A673 (cell line): ENCODE results near the gene RABL6. TPM values are rescaled to one million over a fixed set of nuclear protein-coding genes. Genes with fewer than 3 reads are reported as not detected.

Source experiments
- BruUV-seq: library from RNA; stranded (reverse); fragments of 400-500 nt; replicated peaks from 2 replicates; lab custom pipeline; 2021; lab: Mats Ljungman, UMichigan
- CTCF ChIA-PET: fragments of 300-600 bp; sonication (Branson Sonifier 250); formaldehyde crosslinking; loops from one replicate; lab custom pipeline; 2022; ENCODE audit warnings: antibody characterized with exemption; lab: Charles Lee
- POLR2A ChIA-PET: fragments of 300-600 bp; sonication (Branson Sonifier 250); formaldehyde crosslinking; loops from one replicate; lab custom pipeline; 2022; ENCODE audit warnings: antibody characterized with exemption; ENCODE audit not compliant: low non-redundant PET; lab: Charles Lee
- DNase-seq: peaks from one replicate; pipeline ENCODE4 v3.0.0-alpha.2; 2015; ENCODE audit warnings: low spot score
- H3K27ac ChIP-seq: fragments of 200-600 bp; sonication (generic); 2 replicates; pipeline ENCODE4 v1.5.1; 2016; ENCODE audit warnings: mixed run types, low read depth, mild to moderate bottlenecking, mixed read lengths, antibody characterized with exemption, low read length; ENCODE audit not compliant: poor library complexity, severe bottlenecking
- H3K27me3 ChIP-seq: fragments of 200-600 bp; sonication (generic); replicated peaks from 2 replicates; pipeline ENCODE4 v1.6.1; 2017; ENCODE audit warnings: mixed run types, low read depth, mild to moderate bottlenecking, mixed read lengths, antibody characterized with exemption, low read length; ENCODE audit not compliant: insufficient read depth, poor library complexity
- H3K36me3 ChIP-seq: fragments of 200-600 bp; sonication (generic); 2 replicates; pipeline ENCODE4 v1.6.1; 2016; ENCODE audit warnings: mixed run types, mild to moderate bottlenecking, mixed read lengths, antibody characterized with exemption, low read length; ENCODE audit not compliant: insufficient read depth, poor library complexity, severe bottlenecking
- H3K4me1 ChIP-seq: fragments of 200-600 bp; sonication (generic); 2 replicates; pipeline ENCODE4 v1.6.1; 2017; ENCODE audit warnings: mixed run types, mild to moderate bottlenecking, mixed read lengths, antibody characterized with exemption, low read length; ENCODE audit not compliant: insufficient read depth, poor library complexity, severe bottlenecking
- H3K4me3 ChIP-seq: fragments of 200-600 bp; sonication (generic); 2 replicates; pipeline ENCODE4 v1.5.1; 2016; ENCODE audit warnings: low read depth, mixed run types, mild to moderate bottlenecking, mixed read lengths, low read length; ENCODE audit not compliant: poor library complexity, severe bottlenecking
- H3K9me3 ChIP-seq: fragments of 200-600 bp; sonication (generic); 2 replicates; pipeline ENCODE4 v1.6.1; 2016; ENCODE audit warnings: mixed run types, low read depth, mild to moderate bottlenecking, mixed read lengths, antibody characterized with exemption, low read length; ENCODE audit not compliant: poor library complexity, severe bottlenecking
- EZH2 ChIP-seq: fragments of 200-600 bp; sonication (generic); IDR thresholded peaks from 2 replicates; pipeline ENCODE4 v1.6.1; 2017; ENCODE audit warnings: borderline replicate concordance, low read depth, mild to moderate bottlenecking, mixed read lengths, antibody characterized with exemption, low read length; ENCODE audit not compliant: poor library complexity, severe bottlenecking
- intact Hi-C: fragments of 100-400 bp; cut with micrococcal nuclease; formaldehyde crosslinking; loops from one replicate; pipeline ENCODE4 v1.10.0; 2022; ENCODE audit not compliant: unreplicated experiment
- total RNA-seq: library from RNA; stranded (reverse); gene quantifications from 2 replicates; pipeline ENCODE4 v1.2.3, GENCODE V29; 2021
- TF ChIP-seq, protein P1 (sequence below): fragments of 300-800, 200-600 bp; sonication (generic); conservative IDR thresholded peaks from 2 replicates; pipeline ENCODE4 v1.5.1; 2017; ENCODE audit warnings: low read depth, mild to moderate bottlenecking, antibody characterized with exemption, low read length, moderate library complexity, mixed read lengths

Gene RABL6
- total RNA-seq, 1 experiment from 2014 or later: 210 TPM

DNA sequence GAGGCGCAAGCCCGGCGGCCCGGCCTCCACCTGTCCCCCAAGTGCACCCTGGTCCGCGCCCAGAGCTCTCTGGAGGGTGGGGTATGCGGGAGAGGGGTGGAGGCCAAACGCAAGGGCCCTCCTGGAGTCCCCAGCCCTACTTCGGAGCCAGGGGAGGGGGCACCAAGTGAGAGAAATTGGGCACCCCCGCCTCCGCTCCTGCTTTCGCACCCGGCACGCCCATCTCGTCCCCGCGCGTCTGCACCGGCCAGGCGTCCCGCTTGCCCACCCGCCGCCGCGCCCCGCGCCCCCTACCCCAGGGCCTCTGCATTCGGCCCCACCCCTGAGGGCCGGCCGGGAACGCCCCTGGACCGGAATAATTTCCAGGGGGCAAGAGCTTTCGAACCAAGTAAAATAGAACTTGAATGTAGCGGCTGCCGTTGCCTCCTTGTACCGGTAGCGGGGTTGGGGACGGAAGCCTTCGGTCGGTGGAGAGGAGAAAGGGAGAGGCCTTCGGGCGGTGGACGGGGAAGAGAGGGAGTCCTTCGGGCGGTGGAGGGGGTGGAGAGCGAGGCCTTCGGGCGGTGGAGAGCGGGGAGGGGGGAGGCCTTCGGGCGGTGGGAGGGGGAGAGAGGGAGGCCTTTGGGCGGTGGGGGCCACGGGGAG, 40.8 kb downstream of the RABL6 start:
- H3K27ac ChIP-seq: peak overlapping the region; percentile 82
- intact Hi-C loops: no loop called here
- H3K4me1 ChIP-seq: peaks cover 9% of the 10 kb centered on the region
- no peak for TF ChIP-seq EZH2
- TF ChIP-seq, protein P1, sequence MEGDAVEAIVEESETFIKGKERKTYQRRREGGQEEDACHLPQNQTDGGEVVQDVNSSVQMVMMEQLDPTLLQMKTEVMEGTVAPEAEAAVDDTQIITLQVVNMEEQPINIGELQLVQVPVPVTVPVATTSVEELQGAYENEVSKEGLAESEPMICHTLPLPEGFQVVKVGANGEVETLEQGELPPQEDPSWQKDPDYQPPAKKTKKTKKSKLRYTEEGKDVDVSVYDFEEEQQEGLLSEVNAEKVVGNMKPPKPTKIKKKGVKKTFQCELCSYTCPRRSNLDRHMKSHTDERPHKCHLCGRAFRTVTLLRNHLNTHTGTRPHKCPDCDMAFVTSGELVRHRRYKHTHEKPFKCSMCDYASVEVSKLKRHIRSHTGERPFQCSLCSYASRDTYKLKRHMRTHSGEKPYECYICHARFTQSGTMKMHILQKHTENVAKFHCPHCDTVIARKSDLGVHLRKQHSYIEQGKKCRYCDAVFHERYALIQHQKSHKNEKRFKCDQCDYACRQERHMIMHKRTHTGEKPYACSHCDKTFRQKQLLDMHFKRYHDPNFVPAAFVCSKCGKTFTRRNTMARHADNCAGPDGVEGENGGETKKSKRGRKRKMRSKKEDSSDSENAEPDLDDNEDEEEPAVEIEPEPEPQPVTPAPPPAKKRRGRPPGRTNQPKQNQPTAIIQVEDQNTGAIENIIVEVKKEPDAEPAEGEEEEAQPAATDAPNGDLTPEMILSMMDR: no peak
- ChIA-PET POLR2A (no interaction called here), CTCF (interaction anchor here (1.3 kb wide), 1 partner anchor 187 kb away, joined by 4 read pairs; no protein-coding TSS in a partner anchor)
- no peaks in the 10 kb centered on the region for H3K27me3 ChIP-seq
- H3K9me3 ChIP-seq: no peaks in the 10 kb centered on the region
- H3K4me3 ChIP-seq: peak overlapping the region; percentile 78
- BruUV-seq: no TSS peak
- DNase-seq: peak; percentile 73
- no peaks in the 10 kb centered on the region for H3K36me3 ChIP-seq

- Histone ChIP-seq H3K9me3 (no peaks in the 10 kb centered on the region), H3K4me3 (peak within 1 kb of the TSS; percentile 78), H3K27me3 (no peaks in the 10 kb centered on the region), H3K4me1 (peaks cover 9% of the 10 kb centered on the region), H3K27ac (peak within 1 kb of the TSS; percentile 82), H3K36me3 (no peaks in the 10 kb centered on the region)
- CTCF ChIA-PET: interaction anchor here (0.6 kb wide), 1 partner anchor 188 kb away, joined by 4 read pairs; no protein-coding TSS in a partner anchor
- peak; percentile 100 for DNase-seq
- BruUV-seq: no TSS peak
- TF ChIP-seq EZH2: no peak
- TF ChIP-seq, protein P1: no peak
- intact Hi-C loops: no loop called here
- POLR2A ChIA-PET: no interaction called here
Measured at GRCh38 chr9:136849038-136849959, 41.6 kb downstream of the RABL6 start, which contains the start of gene PHPT1. PHPT1 (plus strand) TSS chr9:136849409; CDS start chr9:136849431, 22 bp downstream.

- intact Hi-C loops: no loop called here
- Histone ChIP-seq H3K4me1 (peaks cover 9% of the 10 kb centered on the region), H3K27ac (peak overlapping the region; percentile 80), H3K36me3 (no peaks in the 10 kb centered on the region), H3K27me3 (no peaks in the 10 kb centered on the region), H3K4me3 (peak overlapping the region; percentile 78), H3K9me3 (no peaks in the 10 kb centered on the region)
- no peak for DNase-seq
- TF ChIP-seq, protein P1: no peak
- no peak for TF ChIP-seq EZH2
- ChIA-PET CTCF (interaction anchor here (0.6 kb wide), 1 partner anchor 187 kb away, joined by 4 read pairs; no protein-coding TSS in a partner anchor), POLR2A (no interaction called here)
- BruUV-seq: TSS peak; percentile 69
Measured at GRCh38 chr9:136849960-136850865, 42.5 kb downstream of the RABL6 start.
